Progenitor cell of endocrine pancreas (in vitro differentiated cells): ENCODE results near the gene PLCXD1. TPM values are rescaled to one million over a fixed set of nuclear protein-coding genes. Genes with fewer than 3 reads are reported as not detected.
"Not testable (repeated sequence)": the region's sequence is repeated elsewhere in the genome, so short reads cannot be mapped to it uniquely, and the experiment has no call there.

Source experiments
- DNase-seq: peaks from one replicate; pipeline ENCODE4 v3.0.0; 2021; ENCODE audit warnings: low spot score; ENCODE audit not compliant: unreplicated experiment
- H3K27ac Mint-ChIP-seq: 2 replicates; pipeline ENCODE4 v1.8.0; 2021; ENCODE audit warnings: mild to moderate bottlenecking, moderate library complexity, mixed read lengths
- H3K27me3 Mint-ChIP-seq: 2 replicates; pipeline ENCODE4 v1.8.0; 2021; ENCODE audit warnings: mixed read lengths
- H3K36me3 Mint-ChIP-seq: 2 replicates; pipeline ENCODE4 v1.8.0; 2022; ENCODE audit warnings: mixed read lengths; ENCODE audit not compliant: insufficient read depth
- H3K4me1 Mint-ChIP-seq: 2 replicates; pipeline ENCODE4 v1.8.0; 2021; ENCODE audit warnings: low read depth, mixed read lengths
- H3K4me3 Mint-ChIP-seq: 2 replicates; pipeline ENCODE4 v1.8.0; 2021; ENCODE audit warnings: low read depth, mild to moderate bottlenecking, moderate library complexity, mixed read lengths
- H3K9me3 Mint-ChIP-seq: 2 replicates; pipeline ENCODE4 v1.8.0; 2021; ENCODE audit warnings: low read depth, mixed read lengths
- total RNA-seq: library from RNA; stranded (reverse); gene quantifications from 2 replicates; pipeline ENCODE4 v1.2.1, GENCODE V29; 2021
- TF ChIP-seq, protein P1 (sequence below): fragments of 200-600 bp; sonication (generic); IDR thresholded peaks from one replicate; pipeline ENCODE4 v1.5.0; 2021; ENCODE audit warnings: antibody characterized with exemption, mild to moderate bottlenecking; ENCODE audit not compliant: unreplicated experiment

PLCXD1 gene
- total RNA-seq, 1 donor from 2014 or later, result 55.6 TPM

GRCh38 chrX:295136-295535 lies 14.0 kb downstream of the PLCXD1 start:
- no peak overlapping the region for H3K4me3 Mint-ChIP-seq
- H3K27ac Mint-ChIP-seq, result no peak overlapping the region
- DNase-seq, result no peak
- no peaks in the 10 kb centered on the region for H3K27me3 Mint-ChIP-seq
- no peaks in the 10 kb centered on the region for H3K4me1 Mint-ChIP-seq
- H3K36me3 Mint-ChIP-seq, result peaks cover 34% of the 10 kb centered on the region
- H3K9me3 Mint-ChIP-seq, result no peaks in the 10 kb centered on the region
- TF ChIP-seq, protein P1, sequence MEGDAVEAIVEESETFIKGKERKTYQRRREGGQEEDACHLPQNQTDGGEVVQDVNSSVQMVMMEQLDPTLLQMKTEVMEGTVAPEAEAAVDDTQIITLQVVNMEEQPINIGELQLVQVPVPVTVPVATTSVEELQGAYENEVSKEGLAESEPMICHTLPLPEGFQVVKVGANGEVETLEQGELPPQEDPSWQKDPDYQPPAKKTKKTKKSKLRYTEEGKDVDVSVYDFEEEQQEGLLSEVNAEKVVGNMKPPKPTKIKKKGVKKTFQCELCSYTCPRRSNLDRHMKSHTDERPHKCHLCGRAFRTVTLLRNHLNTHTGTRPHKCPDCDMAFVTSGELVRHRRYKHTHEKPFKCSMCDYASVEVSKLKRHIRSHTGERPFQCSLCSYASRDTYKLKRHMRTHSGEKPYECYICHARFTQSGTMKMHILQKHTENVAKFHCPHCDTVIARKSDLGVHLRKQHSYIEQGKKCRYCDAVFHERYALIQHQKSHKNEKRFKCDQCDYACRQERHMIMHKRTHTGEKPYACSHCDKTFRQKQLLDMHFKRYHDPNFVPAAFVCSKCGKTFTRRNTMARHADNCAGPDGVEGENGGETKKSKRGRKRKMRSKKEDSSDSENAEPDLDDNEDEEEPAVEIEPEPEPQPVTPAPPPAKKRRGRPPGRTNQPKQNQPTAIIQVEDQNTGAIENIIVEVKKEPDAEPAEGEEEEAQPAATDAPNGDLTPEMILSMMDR, result no peak

DNA sequence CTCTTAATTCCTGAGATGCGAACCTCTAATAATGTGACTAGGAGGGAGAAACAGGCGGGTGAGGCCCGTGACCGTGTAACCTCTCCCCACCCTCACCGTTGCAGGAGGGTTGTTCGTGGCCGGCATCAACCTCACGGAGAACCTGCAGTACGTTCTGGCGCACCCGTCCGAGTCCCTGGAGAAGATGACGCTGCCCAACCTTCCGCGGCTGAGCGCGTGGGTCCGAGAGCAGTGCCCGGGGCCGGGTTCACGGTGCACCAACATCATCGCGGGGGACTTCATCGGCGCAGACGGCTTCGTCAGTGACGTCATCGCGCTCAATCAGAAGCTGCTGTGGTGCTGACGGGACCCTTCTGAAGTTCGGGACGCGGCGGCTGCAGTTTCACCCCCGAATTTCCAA lies 17.8 kb downstream of the PLCXD1 start:
- TF ChIP-seq, protein P1, result no peak
- Mint-ChIP-seq H3K27ac (no peak overlapping the region), H3K4me1 (no peaks in the 10 kb centered on the region), H3K36me3 (peaks cover 29% of the 10 kb centered on the region), H3K9me3 (no peaks in the 10 kb centered on the region), H3K4me3 (no peak overlapping the region), H3K27me3 (no peaks in the 10 kb centered on the region)
- DNase-seq, result no peak

- peaks cover 34% of the 10 kb centered on the region for H3K36me3 Mint-ChIP-seq
- TF ChIP-seq, protein P1, result no peak
- H3K9me3 Mint-ChIP-seq, result no peaks in the 10 kb centered on the region
- no peak for DNase-seq
- H3K27me3 Mint-ChIP-seq, result no peaks in the 10 kb centered on the region
- no peak overlapping the region for H3K27ac Mint-ChIP-seq
- H3K4me1 Mint-ChIP-seq, result no peaks in the 10 kb centered on the region
- no peak overlapping the region for H3K4me3 Mint-ChIP-seq
Observed at GRCh38 chrX:300334-300733, 19.2 kb downstream of the PLCXD1 start.

DNA sequence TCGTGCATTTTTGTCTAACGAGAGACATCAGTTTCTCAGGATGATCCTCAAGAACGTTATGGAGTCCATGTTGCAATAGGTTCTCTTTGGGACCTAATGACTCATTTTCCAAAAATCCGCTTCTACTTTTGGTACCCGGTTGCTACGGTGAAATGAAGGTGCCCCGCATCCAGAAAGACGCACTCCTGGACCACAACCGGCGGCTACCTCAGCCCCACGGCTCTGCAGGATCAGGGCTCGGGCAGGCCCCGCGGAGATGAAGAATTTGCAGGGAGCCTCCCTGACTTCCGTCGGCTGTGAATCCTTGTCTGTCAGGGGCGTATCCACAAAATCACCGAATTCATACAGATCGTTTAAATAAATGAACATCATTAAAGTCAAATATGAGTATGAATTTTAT lies 21.8 kb downstream of the PLCXD1 start:
- no peak overlapping the region for H3K4me3 Mint-ChIP-seq

GRCh38 chrX:305781-306613 lies 24.8 kb downstream of the PLCXD1 start:
- H3K27ac Mint-ChIP-seq, result peak overlapping the region; percentile 16
- H3K4me1 Mint-ChIP-seq, DNase-seq, H3K9me3 Mint-ChIP-seq, H3K27me3 Mint-ChIP-seq, H3K4me3 Mint-ChIP-seq: not testable (repeated sequence)
- H3K36me3 Mint-ChIP-seq, result peaks cover 35% of the 10 kb centered on the region

More for the DNA sequence above, 21.8 kb downstream of the PLCXD1 start:
- Mint-ChIP-seq H3K27ac (peak overlapping the region; percentile 73), H3K9me3 (no peaks in the 10 kb centered on the region), H3K36me3 (peaks cover 37% of the 10 kb centered on the region), H3K27me3 (no peaks in the 10 kb centered on the region), H3K4me1 (no peaks in the 10 kb centered on the region)
- no peak for DNase-seq
- TF ChIP-seq, protein P1, result no peak

DNA sequence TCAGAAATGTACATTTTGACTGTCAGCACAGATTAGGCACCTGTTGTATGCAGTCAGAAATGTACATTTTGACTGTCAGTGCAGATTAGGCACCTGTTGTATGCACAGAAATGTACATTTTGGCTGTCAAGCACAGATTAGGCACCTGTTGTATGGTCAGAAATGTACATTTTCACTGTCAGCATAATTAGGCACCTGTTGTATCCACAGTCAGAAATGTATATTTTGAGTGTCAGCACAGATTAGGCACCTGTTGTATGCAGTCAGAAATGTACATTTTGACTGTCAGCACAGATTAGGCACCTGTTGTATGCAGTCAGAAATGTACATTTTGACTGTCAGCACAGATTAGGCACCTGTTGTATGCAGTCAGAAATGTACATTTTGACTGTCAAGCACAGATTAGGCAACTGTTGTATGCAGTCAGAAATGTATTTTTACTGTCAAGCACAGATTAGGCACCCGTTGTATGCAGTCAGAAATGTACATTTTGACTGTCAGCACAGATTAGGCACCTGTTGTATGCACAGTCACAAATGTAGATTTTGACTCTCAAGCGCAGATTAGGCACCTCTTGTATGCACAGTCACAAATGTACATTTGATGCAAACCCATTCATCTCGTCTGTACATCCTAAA lies 25.6 kb downstream of the PLCXD1 start:
- Mint-ChIP-seq H3K27ac (peak overlapping the region; percentile 84), H3K36me3 (peaks cover 32% of the 10 kb centered on the region)
- H3K27me3 Mint-ChIP-seq, result not testable (repeated sequence)

More for the DNA sequence above, 25.6 kb downstream of the PLCXD1 start:
- H3K4me3 Mint-ChIP-seq, H3K4me1 Mint-ChIP-seq, DNase-seq, H3K9me3 Mint-ChIP-seq: not testable (repeated sequence)
